NOMO-1 treated with dmso at 0.1 percent for 144 hours (cell line): ENCODE measurements around the gene TMEM52B.
"Not testable (repeated sequence)": the region's sequence is repeated elsewhere in the genome, so short reads cannot be mapped to it uniquely, and the experiment has no call there.

Source experiments
- DNase-seq: peaks from one replicate; lab custom pipeline; 2025; ENCODE audit not compliant: unreplicated experiment; lab: John Stamatoyannopoulos, UW

TMEM52B gene

GRCh38 chr12:10170216-10170615, 8.6 kb upstream of the TMEM52B start:
- DNase-seq = peak; percentile 28

- no peak for DNase-seq
Measured at GRCh38 chr12:10171973-10172728, 6.7 kb upstream of the TMEM52B start, which contains the start of gene OLR1. TSS of gene OLR1 (minus strand) at chr12:10172132. CDS start at chr12:10172077, 55 bp downstream.

GRCh38 chr12:10174986-10175614, 3.7 kb upstream of the TMEM52B start:
- no peak for DNase-seq

- no peak for DNase-seq
Measured at GRCh38 chr12:10175846-10176636, 2.8 kb upstream of the TMEM52B start.

GRCh38 chr12:10179776-10180181, 947 bp downstream of the TMEM52B start:
- no peak for DNase-seq

GRCh38 chr12:10182354-10183049, 3.7 kb downstream of the TMEM52B start:
- DNase-seq = peak; percentile 50

- no peak for DNase-seq
Measured at GRCh38 chr12:10184261-10184843, 5.5 kb downstream of the TMEM52B start.

GRCh38 chr12:10186299-10186698, 7.5 kb downstream of the TMEM52B start:
- DNase-seq = peak; percentile 66

GRCh38 chr12:10186958-10187357, 8.1 kb downstream of the TMEM52B start:
- DNase-seq = peak; percentile 11

- no peak for DNase-seq
Measured at GRCh38 chr12:10189653-10190052, 10.8 kb downstream of the TMEM52B start.

GRCh38 chr12:10190558-10191388, 11.9 kb downstream of the TMEM52B start:
- peak; percentile 54 for DNase-seq

GRCh38 chr12:10191865-10192264, 13.0 kb downstream of the TMEM52B start:
- no peak for DNase-seq

- DNase-seq = no peak
Measured at GRCh38 chr12:10194160-10194670, 15.4 kb downstream of the TMEM52B start.

- DNase-seq = peak; percentile 16
Measured at GRCh38 chr12:10196210-10196609, 17.4 kb downstream of the TMEM52B start.

GRCh38 chr12:10197879-10198278, 19.0 kb downstream of the TMEM52B start:
- no peak for DNase-seq

GRCh38 chr12:10204495-10204894, 25.7 kb downstream of the TMEM52B start:
- DNase-seq = not testable (repeated sequence)

- DNase-seq = no peak
Measured at GRCh38 chr12:10205220-10205807, 26.5 kb downstream of the TMEM52B start.

- DNase-seq = no peak
Measured at GRCh38 chr12:10207136-10207535, 28.3 kb downstream of the TMEM52B start.

- DNase-seq = no peak
Measured at GRCh38 chr12:10210225-10210624, 31.4 kb downstream of the TMEM52B start.
